ENCODE measurements around the gene FHOD1.

The FHOD1 gene

GRCh38 chr16:67283039-67283825, 36.0 kb upstream of the FHOD1 start:
- no peak overlapping the region for H3K4me3 ChIP-seq (ENCODE audit: insufficient read depth, low read depth, low read length)
- no peaks in the 10 kb centered on the region for H3K9me3 ChIP-seq (ENCODE audit: control insufficient read depth, low read length)
- H3K27ac ChIP-seq (ENCODE audit: insufficient read depth, low read depth, low read length, poor library complexity, severe bottlenecking), result no peak overlapping the region
- no peaks in the 10 kb centered on the region for H3K4me1 ChIP-seq (ENCODE audit: control insufficient read depth, insufficient read depth, low read length)
- H3K36me3 ChIP-seq (ENCODE audit: control insufficient read depth, insufficient read depth, low read length), result no peaks in the 10 kb centered on the region
- 86 to 90% methylated on average over 7 of the region's 7 CpGs for WGBS, 2 experiments
- H3K27me3 ChIP-seq (ENCODE audit: control insufficient read depth, insufficient read depth, low read length, poor library complexity, severe bottlenecking), result peaks cover 21% of the 10 kb centered on the region

GRCh38 chr16:67282447-67282805, 35.1 kb upstream of the FHOD1 start:
- H3K27ac ChIP-seq (ENCODE audit: insufficient read depth, low read depth, low read length, poor library complexity, severe bottlenecking), result no peak overlapping the region
- no peaks in the 10 kb centered on the region for H3K4me1 ChIP-seq (ENCODE audit: control insufficient read depth, insufficient read depth, low read length)
- H3K27me3 ChIP-seq (ENCODE audit: control insufficient read depth, insufficient read depth, low read length, poor library complexity, severe bottlenecking), result peaks cover 21% of the 10 kb centered on the region
- H3K4me3 ChIP-seq (ENCODE audit: insufficient read depth, low read depth, low read length), result no peak overlapping the region
- H3K9me3 ChIP-seq (ENCODE audit: control insufficient read depth, low read length), result no peaks in the 10 kb centered on the region
- H3K36me3 ChIP-seq (ENCODE audit: control insufficient read depth, insufficient read depth, low read length), result no peaks in the 10 kb centered on the region
- 93 to 95% methylated on average over 10 of the region's 10 CpGs for WGBS, 2 experiments

- peaks cover 21% of the 10 kb centered on the region for H3K27me3 ChIP-seq (ENCODE audit: control insufficient read depth, insufficient read depth, low read length, poor library complexity, severe bottlenecking)
- no peaks in the 10 kb centered on the region for H3K36me3 ChIP-seq (ENCODE audit: control insufficient read depth, insufficient read depth, low read length)
- no peaks in the 10 kb centered on the region for H3K4me1 ChIP-seq (ENCODE audit: control insufficient read depth, insufficient read depth, low read length)
- no peak overlapping the region for H3K27ac ChIP-seq (ENCODE audit: insufficient read depth, low read depth, low read length, poor library complexity, severe bottlenecking)
- WGBS, 2 experiments, result 92 to 93% methylated on average over 14 of the region's 14 CpGs
- H3K9me3 ChIP-seq (ENCODE audit: control insufficient read depth, low read length), result no peaks in the 10 kb centered on the region
- no peak overlapping the region for H3K4me3 ChIP-seq (ENCODE audit: insufficient read depth, low read depth, low read length)
Observed at GRCh38 chr16:67281536-67282446, 34.5 kb upstream of the FHOD1 start.

- WGBS, 2 experiments, result 92 to 93% methylated on average over 15 of the region's 15 CpGs
- no peaks in the 10 kb centered on the region for H3K36me3 ChIP-seq (ENCODE audit: control insufficient read depth, insufficient read depth, low read length)
- peaks cover 21% of the 10 kb centered on the region for H3K27me3 ChIP-seq (ENCODE audit: control insufficient read depth, insufficient read depth, low read length, poor library complexity, severe bottlenecking)
- no peak overlapping the region for H3K27ac ChIP-seq (ENCODE audit: insufficient read depth, low read depth, low read length, poor library complexity, severe bottlenecking)
- H3K4me3 ChIP-seq (ENCODE audit: insufficient read depth, low read depth, low read length), result no peak overlapping the region
- H3K4me1 ChIP-seq (ENCODE audit: control insufficient read depth, insufficient read depth, low read length), result no peaks in the 10 kb centered on the region
- no peaks in the 10 kb centered on the region for H3K9me3 ChIP-seq (ENCODE audit: control insufficient read depth, low read length)
Observed at GRCh38 chr16:67280090-67281015, 33.1 kb upstream of the FHOD1 start.

GRCh38 chr16:67279296-67280089, 32.2 kb upstream of the FHOD1 start, which contains the start of gene PLEKHG4:
Gene PLEKHG4, plus strand, starts transcription at chr16:67279532. Its CDS starts 513 bp downstream, at chr16:67280045.
- WGBS, 2 experiments, result 34% methylated on average over 83 of the region's 83 CpGs
- Histone ChIP-seq H3K36me3 (ENCODE audit: control insufficient read depth, insufficient read depth, low read length) (no peaks in the 10 kb centered on the region), H3K27me3 (ENCODE audit: control insufficient read depth, insufficient read depth, low read length, poor library complexity, severe bottlenecking) (peaks cover 21% of the 10 kb centered on the region), H3K27ac (ENCODE audit: insufficient read depth, low read depth, low read length, poor library complexity, severe bottlenecking) (no peak within 1 kb of the TSS), H3K4me3 (ENCODE audit: insufficient read depth, low read depth, low read length) (peak within 1 kb of the TSS; percentile 29), H3K9me3 (ENCODE audit: control insufficient read depth, low read length) (no peaks in the 10 kb centered on the region), H3K4me1 (ENCODE audit: control insufficient read depth, insufficient read depth, low read length) (no peaks in the 10 kb centered on the region)

GRCh38 chr16:67278773-67279295, 31.6 kb upstream of the FHOD1 start:
- peaks cover 21% of the 10 kb centered on the region for H3K27me3 ChIP-seq (ENCODE audit: control insufficient read depth, insufficient read depth, low read length, poor library complexity, severe bottlenecking)
- H3K27ac ChIP-seq (ENCODE audit: insufficient read depth, low read depth, low read length, poor library complexity, severe bottlenecking), result no peak overlapping the region
- H3K9me3 ChIP-seq (ENCODE audit: control insufficient read depth, low read length), result no peaks in the 10 kb centered on the region
- WGBS, 2 experiments, result 16 to 18% methylated on average over 42 of the region's 42 CpGs
- H3K4me1 ChIP-seq (ENCODE audit: control insufficient read depth, insufficient read depth, low read length), result no peaks in the 10 kb centered on the region
- H3K36me3 ChIP-seq (ENCODE audit: control insufficient read depth, insufficient read depth, low read length), result no peaks in the 10 kb centered on the region
- peak overlapping the region; percentile 29 for H3K4me3 ChIP-seq (ENCODE audit: insufficient read depth, low read depth, low read length)

- H3K4me3 ChIP-seq (ENCODE audit: insufficient read depth, low read depth, low read length), result peak overlapping the region; percentile 29
- no peaks in the 10 kb centered on the region for H3K9me3 ChIP-seq (ENCODE audit: control insufficient read depth, low read length)
- H3K4me1 ChIP-seq (ENCODE audit: control insufficient read depth, insufficient read depth, low read length), result no peaks in the 10 kb centered on the region
- WGBS, 2 experiments, result 84 to 89% methylated on average over 13 of the region's 13 CpGs
- no peaks in the 10 kb centered on the region for H3K36me3 ChIP-seq (ENCODE audit: control insufficient read depth, insufficient read depth, low read length)
- H3K27ac ChIP-seq (ENCODE audit: insufficient read depth, low read depth, low read length, poor library complexity, severe bottlenecking), result no peak overlapping the region
- peaks cover 21% of the 10 kb centered on the region for H3K27me3 ChIP-seq (ENCODE audit: control insufficient read depth, insufficient read depth, low read length, poor library complexity, severe bottlenecking)
Observed at GRCh38 chr16:67277999-67278772, 30.9 kb upstream of the FHOD1 start.

- no peak overlapping the region for H3K4me3 ChIP-seq (ENCODE audit: insufficient read depth, low read depth, low read length)
- no peaks in the 10 kb centered on the region for H3K36me3 ChIP-seq (ENCODE audit: control insufficient read depth, insufficient read depth, low read length)
- no peak overlapping the region for H3K27ac ChIP-seq (ENCODE audit: insufficient read depth, low read depth, low read length, poor library complexity, severe bottlenecking)
- WGBS, 2 experiments, result 93 to 94% methylated on average over 4 of the region's 4 CpGs
- no peaks in the 10 kb centered on the region for H3K9me3 ChIP-seq (ENCODE audit: control insufficient read depth, low read length)
- peaks cover 21% of the 10 kb centered on the region for H3K27me3 ChIP-seq (ENCODE audit: control insufficient read depth, insufficient read depth, low read length, poor library complexity, severe bottlenecking)
- H3K4me1 ChIP-seq (ENCODE audit: control insufficient read depth, insufficient read depth, low read length), result no peaks in the 10 kb centered on the region
Observed at GRCh38 chr16:67277294-67277998, 30.2 kb upstream of the FHOD1 start.

Measured in ectodermal cell (in vitro differentiated cells).